C4-2B (cell line): ENCODE results near the gene PCSK1N.

Experiments used
- H3K27ac ChIP-seq: fragments of 450-650 bp; 2 replicates; pipeline ENCODE4 v1.5.1; 2017
- CTCF ChIP-seq: fragments of 450-650 bp; conservative IDR thresholded peaks from 2 replicates; pipeline ENCODE4 v1.5.1; 2017; ENCODE audit warnings: mild to moderate bottlenecking
- ZFX ChIP-seq: fragments of 450-650 bp; IDR thresholded peaks from 2 replicates; pipeline ENCODE4 v1.6.1; 2017

The PCSK1N gene

GRCh38 chrX:48786825-48787504, 48.4 kb downstream of the PCSK1N start:
- no peak overlapping the region for H3K27ac ChIP-seq
- no peak for TF ChIP-seq CTCF
- TF ChIP-seq ZFX, result no peak

GRCh38 chrX:48786341-48786800, 49.0 kb downstream of the PCSK1N start, which contains the start of gene GATA1:
Gene GATA1 (plus strand): TSS chrX:48786590. CDS start chrX:48791110, 4,520 bp downstream.
- no peak within 1 kb of the TSS for H3K27ac ChIP-seq
- no peak for TF ChIP-seq ZFX
- TF ChIP-seq CTCF, result no peak

- H3K27ac ChIP-seq, result no peak overlapping the region
- no peak for TF ChIP-seq ZFX
- no peak for TF ChIP-seq CTCF
Observed at GRCh38 chrX:48785540-48786214, 49.7 kb downstream of the PCSK1N start.

- no peak for TF ChIP-seq CTCF
- no peak for TF ChIP-seq ZFX
Observed at GRCh38 chrX:48785186-48785539, 50.2 kb downstream of the PCSK1N start.

GRCh38 chrX:48784726-48785125, 50.7 kb downstream of the PCSK1N start:
- no peak overlapping the region for H3K27ac ChIP-seq
- TF ChIP-seq CTCF, result no peak
- no peak for TF ChIP-seq ZFX

More at GRCh38 chrX:48785186-48785539, 50.2 kb downstream of the PCSK1N start:
- H3K27ac ChIP-seq, result no peak overlapping the region

- no peak for TF ChIP-seq CTCF
- no peak for TF ChIP-seq ZFX
- no peak overlapping the region for H3K27ac ChIP-seq
Observed at GRCh38 chrX:48782795-48783194, 52.6 kb downstream of the PCSK1N start.

GRCh38 chrX:48782216-48782615, 53.2 kb downstream of the PCSK1N start:
- TF ChIP-seq CTCF, result no peak
- TF ChIP-seq ZFX, result no peak
- no peak overlapping the region for H3K27ac ChIP-seq
